EH (cell line): ENCODE results near the gene EDARADD.
"Not testable (repeated sequence)": the region's sequence is repeated elsewhere in the genome, so short reads cannot be mapped to it uniquely, and the experiment has no call there.

Experiments used
- DNase-seq: peaks from one replicate; pipeline ENCODE4 v3.0.0-alpha.2; 2015; ENCODE audit warnings: low read depth

Gene EDARADD

GRCh38 chr1:236486356-236487002, 92.4 kb downstream of the EDARADD start:
- no peak for DNase-seq

GRCh38 chr1:236489161-236489560, 95.1 kb downstream of the EDARADD start:
- not testable (repeated sequence) for DNase-seq

GRCh38 chr1:236489710-236490377, 95.8 kb downstream of the EDARADD start:
- DNase-seq = peak; percentile 60

- no peak for DNase-seq
These were observed 97.5 kb downstream of the EDARADD start for GRCh38 chr1:236491469-236492136.

GRCh38 chr1:236492378-236492777, 98.3 kb downstream of the EDARADD start:
- DNase-seq = no peak

GRCh38 chr1:236494082-236494481, 100.0 kb downstream of the EDARADD start:
- no peak for DNase-seq

GRCh38 chr1:236494586-236495466, 100.7 kb downstream of the EDARADD start:
- DNase-seq = no peak

- DNase-seq = no peak
These were observed 101.5 kb downstream of the EDARADD start for GRCh38 chr1:236495467-236496112.

- no peak for DNase-seq
These were observed 103.8 kb downstream of the EDARADD start for GRCh38 chr1:236497908-236498307.

GRCh38 chr1:236501093-236501492, 107.0 kb downstream of the EDARADD start:
- DNase-seq = no peak

GRCh38 chr1:236502579-236502971, 108.5 kb downstream of the EDARADD start:
- peak; percentile 65 for DNase-seq

GRCh38 chr1:236502972-236503639, 109.0 kb downstream of the EDARADD start:
- peak; percentile 84 for DNase-seq

GRCh38 chr1:236504338-236504737, 110.3 kb downstream of the EDARADD start:
- DNase-seq = not testable (repeated sequence)

- DNase-seq = peak; percentile 69
These were observed 113.1 kb downstream of the EDARADD start for GRCh38 chr1:236507022-236507700.

- no peak for DNase-seq
These were observed 114.5 kb downstream of the EDARADD start for GRCh38 chr1:236508593-236509027.

- DNase-seq = no peak
These were observed 115.1 kb downstream of the EDARADD start for GRCh38 chr1:236509203-236509602.

- no peak for DNase-seq
These were observed 115.7 kb downstream of the EDARADD start for GRCh38 chr1:236509647-236510401.

GRCh38 chr1:236511735-236512418, 117.8 kb downstream of the EDARADD start:
- DNase-seq = no peak
